LNCAP (cell line): ENCODE results near the gene ATP8B2.

Source experiments
- CTCF ChIP-seq: fragments of 450-650 bp; IDR thresholded peaks from 2 replicates; pipeline ENCODE4 v1.5.1; 2017; ENCODE audit warnings: mild to moderate bottlenecking

ATP8B2 gene

GRCh38 chr1:154342836-154343472 lies 17.6 kb downstream of the ATP8B2 start:
- no peak for TF ChIP-seq CTCF

DNA sequence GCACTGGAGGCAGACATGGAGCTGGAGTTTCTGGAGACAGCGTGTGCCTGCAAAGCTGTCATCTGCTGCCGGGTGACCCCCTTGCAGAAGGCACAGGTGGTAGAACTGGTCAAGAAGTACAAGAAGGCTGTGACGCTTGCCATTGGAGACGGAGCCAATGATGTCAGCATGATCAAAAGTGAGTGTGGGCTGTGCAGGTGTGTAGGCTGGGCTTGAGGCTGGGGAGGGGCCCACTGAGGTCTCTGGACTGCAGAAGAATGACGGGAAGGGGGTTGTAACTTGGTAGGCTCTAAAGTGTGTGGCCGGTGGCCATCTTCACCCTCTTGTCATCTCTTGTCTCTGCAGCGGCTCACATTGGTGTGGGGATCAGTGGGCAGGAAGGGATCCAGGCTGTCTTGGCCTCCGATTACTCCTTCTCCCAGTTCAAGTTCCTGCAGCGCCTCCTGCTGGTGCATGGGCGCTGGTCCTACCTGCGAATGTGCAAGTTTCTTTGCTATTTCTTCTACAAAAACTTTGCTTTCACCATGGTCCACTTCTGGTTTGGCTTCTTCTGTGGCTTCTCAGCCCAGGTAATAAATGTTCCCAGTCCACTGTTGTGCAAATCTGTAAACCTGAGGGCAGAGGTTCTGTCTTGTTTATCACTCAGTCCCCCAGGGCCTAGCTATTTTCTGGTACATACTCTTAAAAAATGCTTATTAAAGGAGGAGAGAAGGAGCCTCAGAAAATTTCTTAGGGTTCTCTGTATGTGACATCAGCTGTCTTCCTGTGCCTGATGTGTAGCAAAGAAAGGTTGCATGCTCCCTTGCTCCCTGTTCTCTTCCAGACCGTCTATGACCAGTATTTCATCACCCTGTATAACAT lies 19.9 kb downstream of the ATP8B2 start:
- peak; percentile 97 for TF ChIP-seq CTCF

- TF ChIP-seq CTCF = no peak
Measured at GRCh38 chr1:154346276-154346917, 21.1 kb downstream of the ATP8B2 start.

- no peak for TF ChIP-seq CTCF
Measured at GRCh38 chr1:154347961-154348360, 22.6 kb downstream of the ATP8B2 start.

GRCh38 chr1:154348429-154349076 lies 23.2 kb downstream of the ATP8B2 start:
- TF ChIP-seq CTCF = no peak

- no peak for TF ChIP-seq CTCF
Measured at GRCh38 chr1:154349121-154349520, 23.8 kb downstream of the ATP8B2 start.

- no peak for TF ChIP-seq CTCF
Measured at GRCh38 chr1:154350383-154350782, 25.1 kb downstream of the ATP8B2 start.
